Amygdala (tissue), 56 donors: ENCODE results near the gene SORCS2.

Experiments used
- DNase-seq, 56 donors: peaks; one replicate each; lab custom pipeline; 2025; lab: John Stamatoyannopoulos, UW

The SORCS2 gene

DNA sequence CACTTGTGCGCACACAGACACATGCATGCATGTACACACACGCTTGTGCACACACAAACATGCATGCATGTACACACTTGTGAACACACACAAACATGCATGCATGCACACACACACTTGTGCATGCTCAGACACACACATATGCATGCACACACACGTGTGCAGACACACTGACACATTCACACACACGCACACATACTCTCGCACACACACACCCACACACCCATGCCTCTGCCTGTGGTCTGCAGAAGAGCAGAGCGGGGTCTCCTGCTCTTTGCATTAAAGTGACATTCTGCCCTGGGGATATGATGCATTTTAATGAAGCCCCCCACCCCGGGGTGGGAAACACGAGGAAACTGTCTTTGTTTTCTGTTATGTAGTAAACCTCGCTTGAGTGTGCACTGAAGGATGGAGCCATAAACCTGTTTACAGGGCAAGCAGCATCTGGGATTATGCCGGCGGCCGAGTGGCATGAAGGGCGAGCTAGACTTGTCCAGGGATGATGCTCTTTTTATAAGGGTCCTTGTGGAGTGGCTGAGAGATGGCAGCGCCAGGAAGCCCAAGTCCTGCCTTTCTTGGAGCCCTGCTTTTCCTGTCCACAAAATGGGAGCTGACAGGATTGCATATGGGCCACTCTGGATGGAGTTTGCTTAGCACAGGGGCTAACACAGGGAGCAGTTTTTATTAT is 224.6 kb downstream of the SORCS2 start:
- no peak for DNase-seq

DNA sequence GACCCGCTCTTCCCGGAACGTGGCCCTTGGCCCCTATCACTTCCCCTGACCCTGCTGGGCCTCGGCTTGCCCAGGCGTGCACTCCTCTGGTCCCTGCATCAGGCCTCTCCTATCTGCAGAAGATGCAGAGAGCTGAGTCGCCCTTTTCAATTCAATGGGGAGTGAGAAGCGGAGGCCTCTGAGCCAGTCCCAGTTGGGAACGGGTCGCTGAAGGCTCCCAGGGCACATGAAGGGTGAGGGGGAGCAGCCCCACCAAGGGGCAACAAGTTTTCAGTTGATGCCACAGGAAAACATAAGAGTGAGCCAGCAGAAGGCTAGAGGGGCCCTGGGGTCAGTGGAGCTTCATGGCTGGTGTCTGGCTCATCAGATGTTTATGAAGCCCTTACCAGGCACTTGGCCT is 225.3 kb downstream of the SORCS2 start:
- DNase-seq = no peak

DNA sequence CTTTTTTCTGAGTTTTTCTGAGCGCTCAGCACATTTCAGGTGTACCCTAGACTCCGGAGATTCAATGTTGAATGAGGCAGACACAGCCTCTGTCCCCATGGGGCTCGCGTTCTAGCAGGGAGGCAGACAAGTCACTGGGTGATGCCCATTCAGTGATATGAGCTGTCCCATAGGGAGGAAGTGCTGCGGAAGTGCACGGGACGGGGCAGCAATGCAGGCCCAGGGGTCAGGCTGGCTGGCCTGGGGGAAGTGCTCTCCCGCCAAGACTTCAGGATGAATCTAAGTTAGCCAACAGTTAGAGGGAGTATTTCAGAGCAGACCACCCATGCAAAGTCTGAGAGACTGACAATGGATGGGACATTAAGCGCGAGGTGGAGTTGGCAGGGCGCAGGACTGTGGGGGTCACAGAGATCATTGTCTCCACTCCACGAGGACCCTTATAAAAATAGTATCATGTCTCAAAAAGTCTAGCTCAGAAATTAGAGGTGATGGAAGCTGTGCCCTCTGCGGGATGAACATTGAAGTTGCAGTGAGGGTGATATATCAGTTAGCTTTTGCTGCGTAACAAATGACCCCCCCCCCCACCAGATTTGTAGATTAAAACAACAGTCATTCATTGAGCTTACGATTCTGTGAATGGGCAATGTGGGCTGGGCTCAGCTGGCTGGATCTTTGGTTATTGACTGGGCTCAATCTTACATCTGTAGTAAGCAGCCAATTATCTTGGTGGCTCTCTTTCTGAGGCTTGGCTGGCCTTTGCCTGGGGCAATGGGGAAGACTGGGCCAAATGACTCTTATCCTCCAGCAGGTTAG is 226.0 kb downstream of the SORCS2 start:
- no peak for DNase-seq

DNA sequence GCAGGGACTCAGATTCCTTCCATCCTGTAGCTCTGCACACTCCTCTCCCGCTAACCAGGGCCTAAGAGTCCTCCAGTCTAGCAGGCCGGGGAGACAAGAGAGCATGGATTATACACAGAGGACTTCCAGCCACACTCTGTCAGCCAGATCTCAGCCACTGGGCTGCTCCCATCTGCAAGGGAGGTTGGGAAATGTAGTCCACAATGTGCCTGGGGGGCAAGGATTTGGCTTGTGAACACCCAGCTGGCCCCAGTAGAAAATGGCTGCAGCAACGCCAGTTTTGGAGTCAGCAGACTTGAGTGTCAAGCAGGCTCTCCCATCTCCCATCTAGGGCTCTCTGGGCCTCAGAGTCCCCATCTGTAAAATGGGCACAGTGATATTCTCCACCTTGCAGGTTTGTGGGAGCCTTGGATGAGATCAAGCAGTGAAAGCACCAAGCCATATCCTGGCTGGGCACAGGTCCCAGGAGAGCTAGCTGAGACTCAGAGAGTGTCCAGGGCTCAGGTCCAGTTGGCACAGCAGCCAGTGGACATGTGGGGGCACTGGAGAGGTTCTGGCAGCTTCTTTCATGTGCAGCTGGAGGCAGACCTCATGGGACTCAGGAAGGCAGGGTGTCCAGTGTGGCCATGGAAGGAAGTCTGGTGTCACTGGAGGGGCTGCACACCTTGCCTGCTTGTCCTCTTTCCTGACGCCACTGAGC is 227.8 kb downstream of the SORCS2 start:
- no peak for DNase-seq

DNA sequence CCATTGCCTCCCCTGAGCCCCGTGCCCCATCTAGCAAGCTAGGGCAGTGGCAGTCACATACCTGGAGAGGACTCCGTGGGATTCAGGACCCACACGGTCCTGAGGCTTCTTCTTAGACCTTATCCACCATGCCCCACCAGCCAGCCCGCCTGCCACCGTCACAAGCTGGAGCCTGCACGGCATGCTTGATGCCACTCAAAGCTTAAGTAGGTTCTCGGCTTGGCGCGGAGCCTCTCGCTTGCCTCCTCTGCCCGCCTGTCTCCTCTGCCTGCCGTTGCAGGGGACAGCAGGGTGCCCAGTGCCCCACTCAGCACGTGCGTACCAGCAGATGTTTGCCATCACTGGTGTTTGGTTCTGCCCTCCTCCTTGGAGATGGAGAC is 228.3 kb downstream of the SORCS2 start:
- DNase-seq = no peak

DNA sequence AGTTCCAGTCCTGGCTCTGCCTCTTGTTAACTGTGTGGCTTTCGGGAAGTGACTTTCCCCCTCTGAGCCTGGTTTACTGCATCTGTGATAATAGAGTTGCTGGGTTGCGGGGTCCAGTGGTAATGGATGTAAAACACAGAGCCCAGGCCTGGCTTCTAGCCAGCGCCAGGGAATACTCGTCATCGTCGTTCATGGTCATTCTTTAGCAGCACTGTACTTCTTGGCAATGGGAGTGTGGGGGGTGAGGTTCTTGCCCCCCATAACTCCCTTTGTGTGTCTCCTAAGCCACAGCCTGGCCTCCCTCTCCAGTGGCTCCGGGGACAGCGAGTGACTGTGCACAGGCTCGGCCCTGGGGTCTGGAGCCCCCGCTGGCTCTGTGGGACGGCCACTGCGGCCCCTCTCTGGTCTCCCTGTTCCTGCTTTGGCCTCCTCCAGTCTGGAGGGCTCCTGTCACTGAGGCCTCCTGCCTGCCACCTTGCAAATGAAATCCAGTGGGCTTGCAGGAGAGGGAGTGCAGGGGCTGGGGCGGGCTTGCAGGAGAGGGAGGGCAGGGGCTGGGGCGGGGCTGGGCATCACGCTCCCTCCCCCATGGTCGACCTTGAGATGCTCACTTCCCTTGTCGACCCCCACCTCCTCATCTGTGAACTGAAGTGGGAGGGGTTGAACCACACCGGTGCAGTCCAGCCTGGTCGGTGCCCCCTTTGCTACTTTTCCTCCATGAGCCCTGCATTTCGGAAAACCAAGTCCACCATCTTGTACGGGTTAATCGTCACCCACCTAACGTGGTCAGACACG is 229.2 kb downstream of the SORCS2 start:
- DNase-seq = no peak

DNA sequence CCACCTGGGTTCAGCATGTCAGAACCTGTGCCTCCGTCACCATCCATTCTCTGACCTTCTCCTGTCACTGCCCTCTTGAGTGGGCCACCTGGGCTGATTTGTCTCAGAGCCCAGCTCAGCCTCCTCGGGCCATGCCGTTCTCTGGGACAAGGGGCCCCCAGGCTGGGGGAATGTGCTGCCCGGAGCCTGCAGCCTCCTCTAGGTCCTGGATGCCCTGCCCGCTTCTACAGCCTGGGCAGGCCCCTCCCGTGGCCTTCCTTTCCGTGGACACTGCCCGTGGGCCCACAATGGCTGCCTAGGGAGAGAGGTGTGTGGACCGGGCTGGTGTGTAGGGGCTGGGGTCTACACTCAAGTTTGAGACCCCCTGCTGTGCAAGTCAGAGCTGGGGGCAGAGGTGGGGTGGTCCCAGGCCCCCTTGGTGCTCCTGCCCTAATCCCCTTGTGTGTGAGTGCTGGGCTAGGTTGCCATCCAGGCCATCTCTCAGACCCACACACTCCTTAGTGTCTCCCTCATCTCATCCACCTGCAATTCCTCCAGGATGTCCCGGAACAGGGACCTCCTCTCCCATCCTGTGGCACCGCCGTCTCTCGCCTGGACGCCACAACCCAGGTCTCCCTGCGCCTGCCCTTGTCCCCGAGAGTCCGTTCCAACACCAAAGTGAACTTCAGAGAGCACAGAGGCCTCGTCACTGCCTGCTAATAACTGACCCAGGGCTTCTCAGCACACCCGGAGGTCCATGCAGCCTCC is 230.0 kb downstream of the SORCS2 start:
- no peak for DNase-seq

DNA sequence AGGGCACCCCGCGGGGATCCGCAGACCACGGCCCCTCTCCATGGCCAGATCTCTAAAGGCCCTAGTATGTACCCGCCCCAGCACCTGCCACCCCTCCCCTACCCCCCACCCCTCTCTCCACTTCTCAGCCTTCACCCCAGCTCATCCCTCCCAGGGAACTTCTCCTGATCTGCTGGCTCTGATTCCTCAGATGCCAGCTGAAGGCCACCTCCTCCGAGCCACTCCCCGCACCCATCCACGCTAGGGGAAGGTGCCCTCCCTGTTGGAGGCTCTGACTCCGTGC is 230.5 kb downstream of the SORCS2 start:
- no peak for DNase-seq

DNA sequence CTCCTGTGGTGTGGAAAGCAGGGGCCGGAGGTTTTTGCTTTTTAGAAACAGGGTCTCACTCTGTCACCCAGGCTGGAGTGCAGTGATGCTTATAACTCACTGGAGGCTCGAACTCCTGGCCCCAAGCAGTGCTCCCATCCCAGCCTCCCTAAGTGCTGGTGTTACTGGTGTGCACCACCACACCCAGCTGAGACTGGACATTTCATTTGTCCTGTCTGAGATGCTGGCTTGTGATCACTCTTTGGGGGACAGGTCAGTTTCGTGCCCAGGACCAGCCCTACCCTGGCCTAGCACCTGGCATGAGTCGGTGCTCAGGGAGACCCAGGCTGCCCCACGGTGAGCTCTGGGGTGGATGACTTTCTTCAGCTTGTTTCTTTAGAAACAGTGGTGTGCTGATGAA is 231.1 kb downstream of the SORCS2 start:
- no peak for DNase-seq

DNA sequence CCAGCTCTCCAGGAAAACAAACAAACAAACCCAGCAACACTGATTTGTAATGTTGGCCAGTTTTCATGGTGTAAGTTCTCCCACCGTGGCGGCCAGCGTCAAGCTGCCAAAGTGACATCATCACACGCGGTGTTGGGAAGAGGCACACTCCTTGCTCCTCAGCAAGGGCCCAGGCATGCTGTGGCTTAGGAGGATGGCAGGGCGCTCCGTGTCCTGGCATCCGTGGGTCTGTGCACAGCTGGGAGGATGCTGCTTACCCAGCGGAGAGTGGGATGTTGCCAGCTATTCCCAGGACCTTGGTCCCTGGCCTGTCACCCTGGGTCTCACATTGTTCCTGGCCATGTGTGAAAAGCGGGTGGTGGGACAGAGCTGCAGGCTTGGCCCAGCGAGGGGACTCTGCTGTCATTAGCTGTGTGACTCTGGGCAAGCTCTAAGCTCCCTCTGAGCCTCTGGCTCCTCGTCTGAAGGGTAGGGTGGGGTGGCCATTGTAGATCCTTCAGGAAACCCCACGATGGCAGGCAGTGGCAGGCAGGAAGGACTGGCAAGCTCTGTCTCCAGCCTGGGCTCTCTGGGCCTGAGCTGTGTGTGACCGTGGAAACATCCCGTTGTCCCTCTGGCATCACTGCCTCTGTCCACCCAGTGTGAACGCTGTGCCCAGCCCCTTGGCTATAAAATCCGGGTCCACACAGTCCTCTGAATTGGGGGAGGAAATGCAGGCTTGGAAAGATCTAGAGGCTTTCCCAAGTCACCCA is 231.6 kb downstream of the SORCS2 start:
- peak in 6 of 56 donors; percentile 8 to 52 (median 23) for DNase-seq

DNA sequence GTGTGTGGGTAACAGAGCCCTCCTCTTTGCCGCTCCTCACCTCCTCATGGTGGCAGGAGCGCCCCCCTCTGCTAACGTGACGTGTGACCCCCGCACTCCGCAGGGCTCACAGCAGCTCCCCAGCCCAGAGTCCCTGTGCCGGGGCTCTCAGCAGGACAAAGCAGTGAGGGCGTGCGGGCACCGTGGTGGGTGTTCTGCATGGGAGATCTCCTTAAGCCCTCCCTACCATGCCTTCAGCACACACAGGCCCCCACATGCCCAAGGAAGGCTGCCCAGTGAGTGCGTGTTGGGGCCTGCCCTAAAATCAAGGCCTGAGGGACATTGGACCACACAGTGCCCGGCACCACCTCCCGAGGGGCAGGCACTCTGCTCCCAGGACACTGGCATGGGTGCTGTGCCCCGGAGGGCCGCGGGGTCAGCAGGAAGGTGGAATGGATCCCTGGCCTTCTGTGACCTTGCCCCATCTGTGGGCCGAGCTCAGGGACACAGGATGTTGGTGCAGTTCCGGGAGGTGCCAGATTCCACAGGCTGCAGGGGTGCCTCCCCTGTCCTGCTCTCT is 232.3 kb downstream of the SORCS2 start:
- DNase-seq = no peak

DNA sequence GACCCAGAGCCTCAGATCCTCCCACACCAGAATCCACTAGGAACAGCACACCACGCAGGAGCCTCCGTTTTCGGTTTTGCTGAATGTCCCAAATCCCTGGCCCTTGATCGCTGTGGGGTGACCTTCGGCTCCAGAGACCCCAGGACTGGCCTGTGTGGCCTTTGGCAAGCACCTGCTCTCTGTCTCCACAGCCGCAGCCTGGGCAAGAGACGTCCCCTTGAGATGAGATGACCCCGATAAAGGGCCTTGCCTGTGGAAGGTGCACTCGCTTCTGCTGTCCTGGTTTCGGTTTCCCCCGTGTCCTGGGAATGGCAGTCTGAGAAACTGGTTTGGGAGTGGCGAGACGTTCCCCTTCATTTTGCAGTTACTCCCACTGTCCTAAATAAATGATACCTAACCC is 232.8 kb downstream of the SORCS2 start:
- DNase-seq = no peak

DNA sequence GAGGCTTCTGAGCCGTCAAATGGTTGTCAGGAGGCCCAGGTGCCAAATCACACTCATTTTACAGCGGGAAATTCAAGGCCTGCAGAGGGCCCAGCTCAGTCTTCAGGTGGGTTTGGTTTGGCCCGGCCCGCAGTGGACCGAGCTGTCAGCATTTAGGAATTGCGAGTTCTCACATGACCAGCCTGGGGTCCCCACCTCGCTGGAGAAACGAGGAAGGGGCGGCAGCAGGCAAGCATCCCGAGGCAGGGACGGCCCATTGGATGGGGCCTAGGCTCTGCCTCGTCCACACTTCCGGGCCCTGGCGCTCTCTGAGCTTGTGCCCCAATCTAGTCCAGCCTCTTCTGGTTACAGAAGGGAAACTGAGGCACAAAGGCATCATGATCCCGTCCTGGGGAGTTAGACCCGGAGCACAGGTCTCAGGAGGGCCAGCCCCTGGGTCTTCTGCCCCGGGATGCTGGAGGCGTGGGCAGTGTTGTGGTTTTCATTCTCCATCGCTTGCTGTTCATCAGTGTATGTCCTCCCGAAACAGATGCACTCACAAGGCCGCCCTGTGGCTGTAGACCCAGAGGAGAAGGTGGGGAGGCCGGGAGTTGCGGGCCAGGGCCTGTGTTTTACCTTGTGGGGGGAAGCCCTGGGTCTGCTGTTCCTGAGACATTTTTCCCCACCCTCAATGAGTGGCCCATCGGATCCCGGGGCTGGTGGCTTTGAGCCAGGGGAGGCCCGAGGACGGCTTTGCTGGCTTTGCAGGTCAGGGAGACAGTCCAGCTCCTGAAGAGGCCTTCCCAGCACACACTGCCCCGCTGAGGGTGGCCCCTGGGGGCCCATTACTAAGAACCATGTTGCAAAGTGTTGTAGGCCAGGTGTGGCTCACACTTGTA is 233.5 kb downstream of the SORCS2 start:
- DNase-seq = no peak

DNA sequence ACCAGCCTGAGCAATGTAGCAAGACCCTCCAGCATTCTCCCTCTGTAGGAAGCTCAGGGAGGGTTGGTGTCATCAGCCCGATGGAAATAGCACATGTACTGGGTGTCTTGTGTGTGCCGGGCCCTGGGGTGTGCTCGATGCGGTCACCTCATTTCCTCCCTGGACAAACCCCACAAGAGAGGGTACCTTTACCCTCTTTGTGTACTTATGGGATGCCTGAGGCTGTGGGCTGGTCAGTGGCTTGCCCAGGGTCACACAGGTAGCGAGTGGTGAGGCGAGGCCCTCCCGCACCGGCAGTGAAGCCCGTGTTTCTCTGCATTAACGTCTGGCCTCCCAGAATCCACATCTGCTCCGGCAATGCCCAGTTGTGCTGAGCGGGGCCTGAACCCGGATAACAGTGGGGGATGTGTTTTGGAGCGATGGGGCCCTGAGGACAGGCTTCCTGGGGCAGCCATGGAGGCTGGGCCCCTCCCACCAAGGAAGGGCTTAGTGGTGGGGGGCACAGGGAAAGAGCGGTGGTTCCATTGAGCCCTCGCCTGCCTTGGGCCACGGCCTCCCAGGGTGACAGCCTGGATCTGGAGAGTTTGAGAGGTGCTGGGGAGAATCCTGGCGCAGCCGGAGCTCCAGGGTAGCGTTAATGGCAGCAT is 234.3 kb downstream of the SORCS2 start:
- no peak for DNase-seq

DNA sequence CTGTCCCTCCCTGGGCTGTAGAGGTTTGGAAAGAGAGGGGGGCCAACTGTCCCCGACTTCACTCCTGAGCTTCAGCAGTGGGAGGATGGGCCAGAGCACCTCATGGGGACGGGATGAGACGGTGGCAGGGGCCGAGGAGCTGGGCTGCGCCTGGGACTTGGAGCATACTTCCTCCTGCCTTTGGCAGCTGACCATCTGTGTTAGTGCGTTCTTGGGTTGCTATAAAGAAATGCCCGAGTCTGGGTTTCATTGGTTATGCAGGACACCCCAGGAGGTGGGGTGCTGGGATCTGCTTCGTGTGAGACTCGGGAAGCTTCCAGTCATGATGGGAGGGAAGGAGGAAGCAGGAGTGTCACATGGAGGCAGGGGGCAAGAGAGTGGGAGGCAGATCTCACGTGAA is 235.0 kb downstream of the SORCS2 start:
- no peak for DNase-seq

DNA sequence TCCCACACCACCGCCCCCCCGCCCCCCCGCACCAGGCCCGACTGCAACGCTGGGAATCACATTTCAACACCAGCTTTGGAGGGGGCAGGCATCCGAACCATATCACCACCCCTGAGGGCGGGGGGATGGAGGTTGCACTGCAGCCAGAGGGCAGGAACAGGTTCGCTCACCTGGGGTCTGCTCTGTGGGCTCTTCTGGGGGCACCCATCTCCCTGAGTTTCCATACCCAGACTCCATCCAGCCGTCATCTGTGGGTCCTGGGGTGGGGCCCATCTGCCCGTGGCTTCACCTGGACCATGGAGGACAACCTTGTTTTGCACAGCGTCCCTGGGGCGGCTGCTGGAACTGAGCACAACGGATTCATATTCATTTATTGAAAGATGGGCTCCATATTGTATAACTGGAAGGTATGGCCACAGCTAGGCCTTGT is 235.5 kb downstream of the SORCS2 start:
- DNase-seq = no peak

DNA sequence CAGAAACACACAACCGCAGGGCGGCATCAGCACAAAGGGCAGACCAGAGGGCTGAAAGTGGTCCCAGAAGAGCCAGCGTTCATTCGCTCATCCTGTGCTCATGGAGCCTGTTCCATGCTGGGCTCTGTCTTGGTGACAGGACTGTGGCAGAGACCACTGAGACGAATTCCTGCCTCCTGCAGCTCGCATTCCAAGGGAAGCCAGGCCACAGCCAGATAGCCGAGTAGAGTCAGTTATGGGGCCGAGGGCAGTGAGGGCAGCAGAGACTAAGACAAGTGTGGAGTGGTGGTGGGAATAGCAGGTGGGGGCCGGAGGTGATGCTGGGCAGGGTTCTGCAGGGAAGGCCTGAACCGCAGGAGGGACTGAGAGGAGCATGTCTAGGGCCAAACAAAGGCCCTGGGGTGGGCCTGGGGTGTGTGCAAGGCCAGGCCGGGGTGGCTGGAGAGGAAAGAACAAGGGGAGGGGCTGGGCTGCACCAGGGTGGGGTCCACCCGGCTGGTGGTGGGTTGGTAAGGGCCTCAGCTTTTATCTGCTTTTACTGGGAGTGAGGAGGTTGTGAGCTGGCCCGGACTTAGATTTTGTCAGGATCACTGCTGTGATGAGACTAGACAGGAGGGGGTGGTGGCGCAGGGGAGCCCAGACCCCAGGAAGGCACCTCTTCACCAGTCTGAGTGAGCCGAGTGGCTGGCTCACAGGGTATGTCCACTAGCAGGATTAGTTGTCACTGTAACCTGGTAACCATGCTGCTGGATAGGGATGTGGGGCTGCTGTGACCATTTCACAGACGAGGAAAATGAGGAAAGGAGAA is 236.1 kb downstream of the SORCS2 start:
- DNase-seq = no peak
